HG03342 (cell line): ENCODE data around the gene CDRT15.
"Not testable (repeated sequence)": the region's sequence is repeated elsewhere in the genome, so short reads cannot be mapped to it uniquely, and the experiment has no call there.

Source experiments
- ATAC-seq: cut with Tn5 transposase; IDR thresholded peaks from one replicate; pipeline ENCODE4 v1.9.1; 2021; ENCODE audit warnings: mild to moderate bottlenecking, moderate library complexity; ENCODE audit not compliant: unreplicated experiment

The CDRT15 gene

DNA sequence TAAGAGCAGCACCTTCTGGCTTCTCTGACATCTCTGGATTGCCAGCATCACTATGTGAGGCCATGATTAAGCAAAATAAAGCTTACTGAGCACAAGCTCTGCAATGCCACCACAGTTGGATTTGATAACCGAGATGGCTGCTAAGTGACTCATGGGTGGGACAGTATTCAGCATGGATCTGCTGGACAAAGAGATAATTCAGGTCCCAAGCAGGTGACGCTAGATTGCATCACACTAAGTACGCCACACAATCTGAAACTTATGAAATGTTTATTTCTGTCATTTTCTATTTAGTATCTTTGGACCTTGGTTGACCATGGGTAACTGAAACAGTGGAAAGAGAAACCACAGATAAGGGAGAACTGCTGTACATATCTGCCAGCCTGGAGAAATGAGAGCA, 27.4 kb downstream of the CDRT15 start:
- no peak for ATAC-seq

GRCh38 chr17:14207791-14208190, 28.9 kb downstream of the CDRT15 start:
- no peak for ATAC-seq

DNA sequence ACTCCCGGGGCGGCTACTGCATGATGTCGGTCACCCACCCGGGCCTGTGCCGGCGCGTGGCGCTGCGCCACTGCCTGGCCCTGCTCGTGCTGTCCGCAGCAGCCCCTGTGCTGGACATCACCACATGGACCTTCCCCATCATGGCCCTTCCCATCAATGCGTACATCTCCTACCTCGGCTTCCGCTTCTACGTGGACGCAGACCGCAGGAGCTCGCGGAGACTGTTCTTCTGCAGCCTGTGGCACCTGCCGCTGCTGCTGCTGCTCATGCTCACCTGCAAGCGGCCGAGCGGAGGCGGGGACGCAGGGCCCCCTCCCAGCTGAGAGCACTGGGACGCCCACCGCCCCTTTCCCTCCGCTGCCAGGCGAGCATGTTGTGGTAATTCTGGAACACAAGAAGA, 29.8 kb downstream of the CDRT15 start:
- no peak for ATAC-seq

GRCh38 chr17:14205992-14206461, 30.6 kb downstream of the CDRT15 start:
- ATAC-seq: no peak

DNA sequence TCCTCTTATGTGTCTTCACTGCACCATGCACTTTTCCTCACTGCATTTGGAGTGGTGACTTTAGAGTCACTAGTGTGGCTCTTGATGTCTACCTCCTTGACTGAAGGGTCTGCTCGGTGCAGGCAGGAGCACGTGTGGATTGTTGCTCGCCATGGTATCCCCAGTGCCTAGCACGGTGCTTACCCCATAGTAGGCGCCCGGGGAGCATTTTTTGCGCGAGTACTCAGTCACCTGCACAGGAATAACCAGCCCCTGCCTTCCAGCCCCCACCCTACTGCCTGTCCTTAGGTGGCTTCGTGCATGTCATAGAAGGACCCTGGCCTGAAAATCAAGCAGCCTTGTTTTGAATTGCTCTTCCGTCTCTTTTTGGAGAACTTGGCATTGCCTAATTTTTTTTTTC, 31.3 kb downstream of the CDRT15 start:
- no peak for ATAC-seq

DNA sequence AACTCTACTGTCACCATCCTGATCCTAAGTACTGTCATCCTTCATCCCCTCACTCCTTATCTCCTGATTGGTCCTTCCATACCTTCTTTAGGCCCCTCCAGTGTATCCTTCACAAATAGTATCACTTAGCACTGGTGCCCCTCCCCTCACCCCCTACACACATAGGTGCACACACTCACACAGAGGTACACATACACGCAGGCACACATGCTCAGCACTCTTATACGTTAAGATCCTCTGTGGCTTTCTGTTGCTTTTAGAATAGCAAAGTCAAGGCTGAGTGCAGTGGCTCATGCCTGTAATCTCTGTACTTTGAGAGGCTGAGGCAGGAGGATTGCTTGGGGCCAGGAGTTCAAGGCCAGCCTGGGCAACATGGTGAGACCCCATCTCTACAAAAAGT, 32.1 kb downstream of the CDRT15 start:
- no peak for ATAC-seq

- ATAC-seq: no peak
Measured at GRCh38 chr17:14204084-14204483, 32.6 kb downstream of the CDRT15 start.

DNA sequence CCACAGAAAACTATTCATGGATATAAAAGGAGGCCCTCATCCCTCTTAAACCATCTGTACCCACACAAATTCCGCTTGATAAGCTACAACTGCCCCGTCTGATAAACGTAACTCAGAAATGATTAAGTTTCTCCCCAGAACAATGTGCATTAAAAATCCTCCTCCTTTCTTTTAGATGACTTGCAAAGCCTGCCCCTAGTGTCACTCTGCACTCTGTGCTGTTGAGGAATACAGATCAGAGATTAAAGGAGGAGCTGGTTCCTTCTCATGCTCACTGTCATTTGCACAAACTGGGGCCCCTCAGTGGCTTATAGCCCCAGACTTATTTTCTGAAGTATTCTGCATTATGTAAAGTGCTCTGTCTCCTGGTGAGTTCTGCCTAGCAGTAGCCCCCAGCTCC, 33.3 kb downstream of the CDRT15 start:
- ATAC-seq: no peak

DNA sequence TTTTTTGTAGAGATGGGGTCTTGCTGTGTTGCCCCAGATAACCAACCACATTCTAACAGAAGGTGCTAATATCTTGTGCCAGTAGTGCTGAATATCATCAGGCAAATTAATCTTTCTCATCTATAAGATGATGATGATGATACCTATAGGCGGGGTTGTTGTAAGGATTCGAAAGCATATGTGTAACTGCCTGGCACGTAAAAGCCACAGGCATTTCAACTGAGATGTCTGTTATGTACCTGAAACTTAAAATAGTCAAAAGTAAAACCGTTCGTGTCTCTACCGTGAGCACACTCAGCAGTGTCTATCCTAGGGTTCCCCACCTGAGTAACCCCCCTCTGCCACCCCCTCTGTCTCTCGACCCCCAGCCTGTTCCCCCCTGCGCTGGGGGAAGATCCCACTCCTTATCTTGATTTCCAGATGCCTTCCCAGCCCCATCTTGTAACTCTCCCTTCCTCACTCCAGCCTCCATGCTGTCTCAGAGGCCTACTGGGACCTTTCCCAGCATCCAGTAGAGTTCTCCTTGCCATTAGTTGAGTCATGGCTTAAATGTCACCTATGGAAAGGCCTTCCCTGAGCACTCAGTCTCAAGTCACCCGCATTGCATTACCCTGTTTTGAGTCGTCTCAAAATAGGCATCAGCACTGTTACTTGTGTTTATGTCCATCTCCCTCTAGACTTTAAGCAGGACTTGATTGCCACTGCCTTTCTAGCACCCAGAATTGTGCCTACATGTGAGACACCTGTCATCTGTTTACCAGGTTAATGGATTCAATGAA, 34.1 kb downstream of the CDRT15 start:
- ATAC-seq: no peak

- ATAC-seq: no peak
Measured at GRCh38 chr17:14201988-14202380, 34.7 kb downstream of the CDRT15 start.

GRCh38 chr17:14201021-14201987, 35.4 kb downstream of the CDRT15 start:
- no peak for ATAC-seq

GRCh38 chr17:14200354-14200753, 36.3 kb downstream of the CDRT15 start:
- ATAC-seq: no peak

DNA sequence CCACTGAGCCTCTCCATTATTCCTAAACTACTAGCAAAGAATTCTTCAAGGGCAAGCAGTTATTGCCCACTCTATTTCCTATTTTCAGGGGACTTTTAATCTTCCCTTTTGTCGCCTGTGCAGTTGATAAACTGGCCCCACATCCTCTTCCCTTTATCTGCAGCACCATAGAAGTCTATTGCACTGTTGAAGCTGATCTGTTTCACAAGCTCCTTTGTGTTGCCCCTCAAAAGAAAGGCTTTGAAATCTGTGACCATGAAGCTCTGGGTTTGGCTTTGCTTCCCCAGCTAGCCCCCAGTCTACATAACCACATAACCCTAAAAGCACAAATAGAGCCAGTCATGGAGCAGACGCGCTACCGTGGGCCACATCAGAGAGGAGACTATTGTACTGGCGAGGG, 37.1 kb downstream of the CDRT15 start:
- no peak for ATAC-seq

DNA sequence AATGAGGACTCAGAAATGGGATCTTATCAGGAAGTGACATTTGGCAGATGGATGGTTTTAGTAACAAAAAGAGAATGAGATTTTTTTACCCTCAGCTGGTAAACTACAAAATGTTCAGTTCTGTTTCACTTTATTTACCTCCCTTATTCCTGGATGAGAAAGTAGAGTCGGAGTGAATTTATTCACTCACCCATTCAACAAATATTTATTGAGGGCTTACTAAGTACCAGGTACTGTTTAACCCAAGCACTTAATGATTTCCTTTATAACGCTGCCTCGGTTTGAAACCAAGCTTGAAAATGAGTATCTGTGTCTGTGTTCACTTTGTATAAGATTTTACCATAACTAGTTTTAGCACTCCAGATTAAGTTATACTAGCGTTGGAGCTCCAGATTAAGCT, 38.1 kb downstream of the CDRT15 start:
- no peak for ATAC-seq

DNA sequence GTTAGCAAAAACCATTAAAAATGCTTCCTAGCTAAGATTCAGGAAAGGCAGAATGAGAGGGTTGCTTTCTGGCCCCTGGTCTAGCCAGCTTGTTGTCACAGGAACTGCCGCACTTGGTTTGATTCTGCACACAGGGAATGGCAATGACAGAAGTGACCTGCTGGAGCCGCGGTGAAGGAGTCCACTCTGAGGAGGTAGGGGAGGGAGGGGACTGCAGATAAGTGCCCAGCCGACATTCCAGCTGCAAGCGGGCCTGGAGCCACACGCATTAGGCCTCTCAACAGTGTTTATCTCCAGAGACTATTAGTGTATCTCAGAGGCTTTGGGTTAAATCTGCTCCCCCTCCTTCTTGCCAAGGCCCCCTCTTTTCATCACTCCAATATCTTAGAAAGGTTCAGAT, 38.6 kb downstream of the CDRT15 start:
- no peak for ATAC-seq

DNA sequence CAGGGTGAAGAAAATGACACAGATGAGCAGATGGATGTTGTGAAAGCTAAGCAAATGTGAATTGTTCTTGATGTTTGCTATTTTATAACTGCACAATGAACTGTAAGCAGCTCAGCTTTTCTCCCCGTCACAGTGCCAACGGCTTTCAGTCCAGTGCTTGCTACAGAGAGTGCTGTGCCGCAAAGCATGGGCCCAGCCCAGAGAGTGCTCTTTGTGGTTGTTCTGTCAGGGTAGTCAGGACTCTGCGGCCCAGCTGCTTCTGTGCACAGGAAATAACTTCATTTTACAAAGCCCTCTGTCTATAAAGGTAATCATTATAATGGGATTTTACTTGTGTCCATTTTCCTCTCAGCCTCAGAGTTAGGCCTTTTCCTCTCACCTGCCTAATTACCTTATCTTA, 39.1 kb downstream of the CDRT15 start:
- ATAC-seq: no peak

- ATAC-seq: no peak
Measured at GRCh38 chr17:14197057-14197456, 39.6 kb downstream of the CDRT15 start.

DNA sequence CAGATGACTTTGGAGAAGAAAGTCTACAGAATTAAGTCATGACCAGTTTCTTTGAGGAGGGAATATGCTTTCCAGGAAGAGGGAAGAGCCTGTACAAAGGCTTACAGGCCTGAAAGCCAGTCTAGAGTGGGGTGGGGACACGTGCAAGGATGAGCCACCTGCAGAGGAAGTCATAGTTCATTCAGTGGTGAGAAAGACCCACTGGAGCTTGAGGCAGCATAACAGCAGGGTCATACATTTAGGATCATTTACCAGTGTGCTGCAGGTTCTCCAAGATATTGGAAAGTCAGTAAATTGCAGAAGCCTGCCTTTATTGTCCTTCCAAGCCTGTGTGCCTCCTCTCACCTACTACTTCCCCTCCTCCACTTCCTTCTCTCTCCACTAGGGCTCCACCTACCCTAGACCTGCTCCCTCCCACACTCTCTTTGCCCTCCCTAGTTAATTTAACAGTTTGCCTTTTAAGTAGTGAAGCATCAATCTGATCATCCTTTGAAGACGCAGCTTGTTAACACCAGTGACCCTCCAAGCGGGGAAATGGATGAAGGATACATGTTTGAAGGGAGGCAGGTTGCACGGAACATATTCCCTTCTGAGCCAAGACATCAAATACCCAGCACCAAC, 40.2 kb downstream of the CDRT15 start:
- ATAC-seq: no peak

DNA sequence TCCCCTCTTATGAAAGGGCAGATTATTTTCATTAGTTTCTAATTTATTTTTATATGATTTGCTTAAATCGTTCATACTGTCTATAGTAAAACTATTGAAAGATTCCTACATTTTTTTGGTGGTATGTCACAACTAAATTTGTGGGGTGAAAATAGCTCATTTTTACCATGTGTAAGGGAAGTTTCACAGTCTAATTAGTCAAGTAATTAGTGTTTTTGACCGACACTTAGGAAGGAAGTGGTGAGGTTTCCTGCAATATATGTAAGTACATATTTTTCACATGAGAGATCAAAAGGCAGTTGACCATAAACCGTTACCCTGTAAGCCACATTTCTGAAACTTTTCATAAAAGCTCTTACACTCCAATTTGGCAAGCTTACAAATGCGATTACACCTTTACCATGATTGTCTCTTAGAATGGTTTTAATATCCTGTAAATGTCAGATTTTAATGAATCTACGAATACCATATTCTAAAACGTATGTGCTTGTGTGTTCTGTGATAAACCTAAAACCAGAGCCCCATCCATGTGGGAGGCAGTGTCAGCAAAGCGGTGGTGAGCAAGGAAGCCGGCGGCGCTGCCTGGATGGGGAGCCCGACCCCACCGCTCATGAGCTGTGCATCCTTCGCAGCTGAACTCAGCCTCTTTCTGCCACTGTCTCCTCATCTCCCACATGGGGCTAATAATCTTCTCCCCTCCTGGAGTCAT, 43.9 kb downstream of the CDRT15 start:
- ATAC-seq: not testable (repeated sequence)

DNA sequence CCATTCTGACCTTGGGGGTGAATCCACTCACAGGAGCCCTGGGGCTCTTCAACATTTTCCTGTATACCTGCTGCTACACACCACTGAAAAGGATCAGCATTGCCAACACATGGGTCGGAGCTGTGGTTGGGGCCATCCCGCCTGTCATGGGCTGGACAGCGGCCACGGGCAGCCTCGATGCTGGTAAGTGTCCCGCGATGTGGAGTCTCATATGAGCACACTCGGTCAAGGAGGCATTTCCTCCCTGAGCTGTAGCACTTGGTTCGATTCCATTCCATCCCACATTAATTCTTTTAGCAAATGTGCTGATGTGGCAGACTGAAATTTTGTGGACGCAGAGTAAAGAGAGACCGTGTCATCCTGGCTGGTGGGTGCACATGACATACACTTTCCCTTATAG, 44.6 kb downstream of the CDRT15 start:
- not testable (repeated sequence) for ATAC-seq

- not testable (repeated sequence) for ATAC-seq
Measured at GRCh38 chr17:14191469-14191868, 45.2 kb downstream of the CDRT15 start.
